HG02610 (cell line): Measurements from ENCODE around the gene SNX11.
"Not testable (repeated sequence)": the region's sequence is repeated elsewhere in the genome, so short reads cannot be mapped to it uniquely, and the experiment has no call there.

Experiments used
- ATAC-seq: cut with Tn5 transposase; IDR thresholded peaks from one replicate; pipeline ENCODE4 v1.9.1; 2021; ENCODE audit warnings: mild to moderate bottlenecking, moderate library complexity; ENCODE audit not compliant: unreplicated experiment

SNX11 gene

GRCh38 chr17:48107137-48108055, at the start of gene SNX11:
Gene SNX11, plus strand, starts transcription at chr17:48107766. Its CDS starts 4,278 bp downstream, at chr17:48112044.
- peak; percentile 75 for ATAC-seq

- no peak for ATAC-seq
These were observed 49.0 kb upstream of the SNX11 start for GRCh38 chr17:48058393-48059124.

- no peak for ATAC-seq
These were observed 48.4 kb upstream of the SNX11 start for GRCh38 chr17:48059125-48059668.

- no peak for ATAC-seq
These were observed 47.3 kb upstream of the SNX11 start for GRCh38 chr17:48060249-48060648.

GRCh38 chr17:48062273-48062672, 45.3 kb upstream of the SNX11 start:
- no peak for ATAC-seq

- no peak for ATAC-seq
These were observed 42.9 kb upstream of the SNX11 start for GRCh38 chr17:48064638-48065037.

- ATAC-seq: no peak
These were observed 41.4 kb upstream of the SNX11 start for GRCh38 chr17:48066192-48066591.

GRCh38 chr17:48066656-48067055, 40.9 kb upstream of the SNX11 start:
- no peak for ATAC-seq

GRCh38 chr17:48067245-48067644, 40.3 kb upstream of the SNX11 start:
- no peak for ATAC-seq

- not testable (repeated sequence) for ATAC-seq
These were observed 39.8 kb upstream of the SNX11 start for GRCh38 chr17:48067808-48068207.

- ATAC-seq: no peak
These were observed 39.0 kb upstream of the SNX11 start for GRCh38 chr17:48068491-48068961.

- ATAC-seq: no peak
These were observed 37.4 kb upstream of the SNX11 start for GRCh38 chr17:48070195-48070594.

GRCh38 chr17:48071654-48072053, 35.9 kb upstream of the SNX11 start:
- no peak for ATAC-seq

GRCh38 chr17:48072811-48073210, 34.8 kb upstream of the SNX11 start:
- not testable (repeated sequence) for ATAC-seq

GRCh38 chr17:48073566-48074094, 33.9 kb upstream of the SNX11 start:
- ATAC-seq: not testable (repeated sequence)

GRCh38 chr17:48074322-48075081, 33.1 kb upstream of the SNX11 start:
- ATAC-seq: no peak

GRCh38 chr17:48077152-48077551, 30.4 kb upstream of the SNX11 start:
- not testable (repeated sequence) for ATAC-seq

- no peak for ATAC-seq
These were observed 25.7 kb upstream of the SNX11 start for GRCh38 chr17:48081858-48082257.

- no peak for ATAC-seq
These were observed 22.6 kb upstream of the SNX11 start for GRCh38 chr17:48084932-48085331.

- no peak for ATAC-seq
These were observed 14.1 kb upstream of the SNX11 start for GRCh38 chr17:48093341-48094045.
